HCT116 (cell line): Measurements from ENCODE around the gene ACACA.

Source experiments
- EZH2 ChIP-seq: fragments of 200-600 bp; sonication (generic); IDR thresholded peaks from 2 replicates; pipeline ENCODE4 v1.6.1; 2017; ENCODE audit warnings: antibody characterized with exemption, mixed run types
- POLR2A ChIP-seq: IDR thresholded peaks from 2 replicates; pipeline ENCODE4 v1.7.0; 2011; ENCODE audit warnings: borderline replicate concordance; ENCODE audit not compliant: insufficient read depth, insufficient read length; ENCODE audit errors: extremely low read depth

DNA sequence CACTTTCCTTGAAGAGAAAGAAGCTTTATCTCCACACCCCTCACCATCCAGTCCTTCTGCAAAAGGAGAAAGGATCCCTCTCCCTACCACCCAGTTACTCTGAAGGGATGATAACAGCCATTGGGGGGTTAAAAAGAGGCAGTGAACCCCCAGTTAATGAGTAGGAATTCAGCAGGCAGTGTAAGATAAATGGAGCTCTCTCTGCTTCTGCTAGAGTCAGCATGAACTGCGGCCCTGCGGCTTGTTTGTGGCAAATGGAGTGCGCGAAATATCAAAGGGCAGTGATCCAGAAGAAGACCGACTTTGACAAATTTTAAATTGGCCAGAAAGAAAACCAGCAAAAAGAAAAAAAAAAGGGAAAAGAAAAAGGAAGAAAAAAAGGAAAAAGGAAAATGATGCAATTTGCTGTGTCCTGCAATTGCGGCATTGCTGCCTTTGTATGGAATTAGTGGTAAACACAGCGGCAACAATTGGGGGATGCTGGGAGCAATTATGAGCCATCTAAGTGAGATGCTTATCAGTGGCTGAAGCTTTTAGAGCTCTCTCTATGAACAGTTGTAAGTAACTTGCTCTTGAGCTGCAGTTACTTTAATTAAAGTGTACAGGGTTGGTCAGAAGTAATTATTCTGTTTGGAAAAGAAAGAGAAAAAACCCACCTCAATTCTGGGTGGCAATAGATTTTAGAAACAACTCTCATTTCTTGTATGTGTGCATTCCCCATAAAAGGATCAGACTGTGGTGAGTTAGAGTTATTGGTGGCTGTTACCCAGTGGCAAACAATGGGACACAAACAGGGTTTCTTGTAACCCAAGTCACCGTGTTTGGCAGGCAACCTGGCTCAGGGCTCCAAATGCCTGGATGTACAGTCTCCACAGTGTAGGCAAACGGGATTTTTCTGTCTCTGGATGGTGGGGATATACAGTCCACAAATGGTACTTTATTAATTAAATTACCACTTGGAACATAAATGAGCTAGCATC, 296.6 kb downstream of the ACACA start:
- TF ChIP-seq POLR2A, result no peak
- no peak for TF ChIP-seq EZH2
